ENCODE results near the gene FSD1L. TPM values are rescaled to one million over a fixed set of nuclear protein-coding genes. Genes with fewer than 3 reads are reported as not detected.

FSD1L gene
- 1 to 10 TPM; 2.4 to 3.0 TPM for total RNA-seq

DNA sequence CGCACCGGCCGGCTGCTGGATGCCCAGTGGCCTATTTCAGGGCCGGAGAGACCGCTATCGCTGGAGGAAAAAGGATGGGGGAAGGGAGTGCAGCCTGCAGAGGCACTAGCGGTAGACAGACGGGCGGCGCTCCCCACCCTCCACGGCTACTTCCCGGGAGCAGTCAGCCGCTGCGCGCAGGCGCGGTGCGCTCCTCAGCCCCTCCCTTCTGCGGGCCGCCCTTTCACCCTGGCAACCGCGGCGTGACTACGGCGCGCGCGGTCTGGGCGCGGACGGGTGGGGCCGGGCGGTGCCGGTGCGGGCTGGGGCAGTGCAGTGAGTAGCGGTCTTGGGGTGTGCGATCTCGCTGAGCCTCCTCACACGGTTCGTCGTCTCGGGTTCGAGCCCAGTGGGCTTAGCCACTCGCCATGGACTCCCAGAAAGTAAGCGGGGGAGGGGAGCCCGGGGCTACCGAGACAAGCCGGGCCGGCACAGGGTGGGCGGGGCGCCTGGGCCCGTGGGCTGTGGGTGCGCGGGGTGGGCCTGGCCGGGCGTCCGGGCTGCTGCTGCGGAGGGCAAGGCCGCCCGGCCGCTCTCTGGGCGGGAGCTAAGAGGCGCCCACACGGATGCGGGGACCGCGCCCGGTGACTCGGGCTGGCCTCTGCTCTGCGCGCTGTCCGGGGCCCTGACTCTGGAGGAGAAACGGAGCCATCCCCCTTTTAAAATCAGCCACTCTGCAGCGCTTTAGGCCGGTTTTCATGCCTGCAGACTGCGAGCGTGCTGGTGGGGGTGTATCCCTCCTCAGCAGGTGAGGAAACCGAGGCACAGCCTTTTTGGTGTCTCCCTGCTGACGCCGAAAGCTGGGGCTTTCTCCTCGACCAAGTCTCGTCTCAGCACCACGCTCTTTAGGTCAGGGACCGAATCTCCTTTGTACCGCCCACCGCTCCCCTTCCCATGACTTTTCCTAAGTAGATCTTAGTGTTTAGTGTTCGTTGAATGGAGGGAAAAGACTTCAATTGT lies at the start of gene FSD1L:
Gene FSD1L, plus strand, starts transcription at position 221 of the 999 bp plus-strand sequence. Its CDS starts 187 bp downstream, at position 408.
- Mint-ChIP-seq H3K36me3 (ENCODE audit: low read depth) (no peaks in the 10 kb centered on the region), H3K9me3 (ENCODE audit: low read depth) (no peaks in the 10 kb centered on the region), H3K4me1 (peaks cover 9% of the 10 kb centered on the region), H3K27me3 (no peaks in the 10 kb centered on the region), H3K27ac (peak within 1 kb of the TSS; percentile 44), H3K4me3 (peak within 1 kb of the TSS; percentile 78)
- CTCF ChIA-PET: no interaction called here
- POLR2A ChIA-PET: no interaction called here
- intact Hi-C loops (cut with DNase I, micrococcal nuclease): loop anchor here (1.0 to 10.0 kb wide), 7 partner anchors 94 to 1356 kb away; partner anchors contain the start of genes TMEM38B (in 2 of the 2), FKTN (in 1 of the 2), SLC44A1 (in 1 of the 2) and SMC2 (in 1 of the 2)
- ATAC-seq: peak; percentile 96
- DNase-seq: peak; percentile 91

DNA sequence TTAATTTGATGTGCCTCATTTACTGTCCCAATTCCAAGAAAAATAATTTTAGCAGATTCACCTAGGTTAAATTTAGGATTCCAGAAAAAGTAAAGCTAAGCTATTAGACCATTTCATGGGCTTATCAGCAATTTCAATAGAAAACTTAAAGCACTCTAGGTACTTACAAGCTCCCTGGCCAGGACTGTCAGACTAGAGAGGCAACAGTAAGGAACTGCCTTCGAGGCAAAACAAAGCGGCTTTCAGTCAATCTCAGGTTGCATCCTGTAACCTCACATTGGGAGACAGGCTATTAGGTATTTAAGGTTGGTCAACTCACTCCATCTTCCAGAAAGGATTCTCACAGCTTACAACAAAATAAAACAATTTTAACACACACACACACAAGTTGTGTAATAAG lies 48.7 kb upstream of the FSD1L start:
- no peaks in the 10 kb centered on the region for H3K9me3 Mint-ChIP-seq (ENCODE audit: low read depth)
- ATAC-seq (no peak), DNase-seq (no peak)
- ChIA-PET POLR2A (no interaction called here), CTCF (interaction anchor here (0.7 to 1.1 kb wide), 2 partner anchors 14 to 155 kb away, joined by 3 read pairs; no protein-coding TSS in a partner anchor)
- H3K36me3 Mint-ChIP-seq (ENCODE audit: low read depth): no peaks in the 10 kb centered on the region
- no peak overlapping the region for H3K4me3 Mint-ChIP-seq
- peaks cover 41% of the 10 kb centered on the region for H3K27me3 Mint-ChIP-seq
- peaks cover 7% of the 10 kb centered on the region for H3K4me1 Mint-ChIP-seq
- intact Hi-C loops (cut with DNase I, micrococcal nuclease): no loop called here
- H3K27ac Mint-ChIP-seq: no peak overlapping the region

DNA sequence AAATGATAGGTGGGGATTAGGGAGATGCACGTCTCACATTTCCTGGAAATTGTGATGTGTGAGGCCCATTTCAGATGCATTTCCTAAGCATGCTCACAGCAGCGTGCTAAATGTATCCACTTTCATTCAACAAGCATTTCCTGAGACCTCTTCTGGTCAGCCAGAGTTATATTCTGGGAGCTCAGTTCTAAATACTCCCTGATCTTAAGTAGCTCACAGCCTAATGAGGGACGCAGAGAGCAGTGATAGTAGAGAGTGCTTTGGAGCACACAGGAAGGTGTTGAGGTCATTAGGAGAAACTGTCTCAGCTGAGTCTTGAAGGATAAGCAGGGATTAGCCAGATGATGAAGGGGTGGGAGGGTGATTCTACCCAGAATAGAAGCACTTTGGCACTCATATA lies 46.2 kb upstream of the FSD1L start:
- Mint-ChIP-seq H3K36me3 (ENCODE audit: low read depth) (no peaks in the 10 kb centered on the region), H3K4me1 (peaks cover 27% of the 10 kb centered on the region), H3K4me3 (no peak overlapping the region), H3K9me3 (ENCODE audit: low read depth) (no peaks in the 10 kb centered on the region), H3K27me3 (peaks cover 54% of the 10 kb centered on the region), H3K27ac (no peak overlapping the region)
- no peak for ATAC-seq
- ChIA-PET POLR2A (no interaction called here), CTCF (no interaction called here)
- DNase-seq: no peak
- intact Hi-C loops (cut with DNase I, micrococcal nuclease): no loop called here

DNA sequence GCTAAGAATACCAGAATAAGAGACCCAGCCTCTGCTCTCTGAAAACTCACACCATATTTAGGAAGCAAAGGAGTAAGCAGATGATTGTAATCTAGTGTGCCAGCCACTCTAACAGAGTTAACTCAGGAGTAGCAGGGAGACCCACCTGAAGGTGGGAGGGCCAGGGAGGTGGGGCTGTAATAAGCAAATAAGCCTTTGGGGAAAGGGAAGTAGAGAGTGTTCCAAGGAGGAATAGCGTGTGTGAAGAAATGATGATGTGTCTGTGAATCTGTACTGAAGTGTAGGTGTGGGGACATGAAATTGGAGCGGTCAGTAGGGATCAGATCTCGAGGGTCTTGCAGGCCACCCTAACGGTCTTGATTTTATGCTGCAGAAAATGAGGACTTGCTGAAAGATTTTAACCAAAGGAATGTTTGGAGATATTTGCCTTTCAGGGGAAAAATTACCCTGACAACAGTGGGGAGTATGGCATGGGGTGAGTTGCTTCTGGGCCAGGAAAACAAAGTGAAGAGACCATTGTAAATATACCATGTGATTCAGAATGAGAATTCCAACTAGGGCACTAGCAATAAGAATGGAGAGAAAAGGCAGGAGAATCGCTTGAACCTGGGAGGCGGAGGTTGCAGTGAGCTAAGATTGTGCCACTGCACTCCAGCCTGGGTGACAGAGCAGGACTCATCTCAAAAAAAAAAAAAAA lies 44.1 kb upstream of the FSD1L start:
- intact Hi-C loops (cut with DNase I, micrococcal nuclease): no loop called here
- Mint-ChIP-seq H3K27ac (no peak overlapping the region), H3K4me1 (peaks cover 27% of the 10 kb centered on the region), H3K4me3 (no peak overlapping the region), H3K27me3 (peaks cover 57% of the 10 kb centered on the region), H3K9me3 (ENCODE audit: low read depth) (peaks cover 2% of the 10 kb centered on the region), H3K36me3 (ENCODE audit: low read depth) (no peaks in the 10 kb centered on the region)
- ATAC-seq (no peak), DNase-seq (no peak)
- POLR2A ChIA-PET: no interaction called here
- CTCF ChIA-PET: no interaction called here

DNA sequence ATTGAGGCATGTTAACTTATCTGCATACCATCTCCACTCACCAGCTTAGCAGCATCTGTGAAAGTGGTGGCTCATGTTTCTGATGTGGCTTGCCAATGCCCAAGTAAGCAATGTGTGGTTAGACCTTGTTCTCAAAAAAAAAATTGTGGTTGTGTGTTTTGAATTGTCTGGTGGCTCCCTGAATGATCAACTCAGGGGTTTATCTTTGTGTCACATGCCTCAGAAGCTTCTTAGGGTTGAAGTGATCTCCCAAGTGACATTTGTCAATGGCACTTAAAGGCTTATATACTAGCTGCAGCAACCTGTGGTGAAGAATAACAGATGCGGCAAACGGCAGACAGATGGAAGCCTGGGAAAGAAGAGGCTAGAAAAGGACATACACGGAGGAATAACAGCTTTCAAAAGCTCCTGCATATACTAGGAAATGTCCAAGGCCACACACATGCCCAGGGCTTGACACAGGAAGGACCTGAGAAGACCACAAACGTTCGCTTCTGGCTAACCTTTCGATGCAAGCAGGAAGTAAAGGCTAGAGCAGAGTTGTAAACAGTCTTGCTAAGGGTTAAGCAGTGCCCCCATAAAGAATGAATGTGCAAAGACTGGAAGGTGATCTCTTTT lies 42.2 kb upstream of the FSD1L start:
- CTCF ChIA-PET: interaction anchor here (0.6 to 1.6 kb wide), 7 partner anchors 10 to 680 kb away, joined by 3 to 7 read pairs (median 3); no protein-coding TSS in a partner anchor
- no peaks in the 10 kb centered on the region for H3K36me3 Mint-ChIP-seq (ENCODE audit: low read depth)
- peak; percentile 92 for ATAC-seq

DNA sequence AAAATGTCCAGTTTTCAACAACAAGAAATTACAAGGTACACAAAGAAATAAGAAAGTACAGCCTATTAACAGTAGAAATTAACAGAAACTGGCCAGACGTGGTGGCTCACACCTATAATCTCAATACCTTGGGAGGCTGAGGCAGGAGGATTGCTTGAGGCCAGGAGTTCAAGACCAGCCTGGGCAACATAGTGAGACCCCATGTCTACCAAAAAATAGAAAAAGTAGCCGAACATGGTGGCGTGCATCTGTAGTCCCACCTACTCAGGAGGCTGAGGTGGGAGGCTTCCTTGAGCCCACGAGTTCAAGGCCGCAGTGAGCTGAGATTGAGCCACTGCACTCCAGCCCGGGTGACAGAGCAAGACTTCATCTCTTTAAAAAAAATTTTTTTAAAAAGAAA lies 41.5 kb upstream of the FSD1L start:
- no peak overlapping the region for H3K27ac Mint-ChIP-seq
- no peak overlapping the region for H3K4me3 Mint-ChIP-seq
- peaks cover 27% of the 10 kb centered on the region for H3K4me1 Mint-ChIP-seq
- CTCF ChIA-PET: interaction anchor here (0.6 to 1.6 kb wide), 2 partner anchors 9 to 681 kb away, joined by 3 to 7 read pairs; no protein-coding TSS in a partner anchor
- H3K9me3 Mint-ChIP-seq (ENCODE audit: low read depth): peaks cover 9% of the 10 kb centered on the region
- no peaks in the 10 kb centered on the region for H3K36me3 Mint-ChIP-seq (ENCODE audit: low read depth)
- intact Hi-C loops (cut with DNase I, micrococcal nuclease): loop anchor here (2.0 to 5.0 kb wide), 3 partner anchors 44 to 416 kb away; partner anchors contain the start of gene SLC44A1 (in 1 of the 2)
- peaks cover 69% of the 10 kb centered on the region for H3K27me3 Mint-ChIP-seq
- POLR2A ChIA-PET: no interaction called here
- DNase-seq (no peak), ATAC-seq (no peak)

More for the DNA sequence above, 42.2 kb upstream of the FSD1L start:
- POLR2A ChIA-PET: interaction anchor here (0.5 to 1.0 kb wide), 6 partner anchors 17 to 1938 kb away, joined by 3 to 6 read pairs (median 4); no protein-coding TSS in a partner anchor
- peaks cover 9% of the 10 kb centered on the region for H3K9me3 Mint-ChIP-seq (ENCODE audit: low read depth)
- intact Hi-C loops (cut with DNase I, micrococcal nuclease): loop anchor here (1.0 to 5.0 kb wide), 5 partner anchors 43 to 415 kb away; partner anchors contain the start of gene SLC44A1 (in 2 of the 2)
- peaks cover 66% of the 10 kb centered on the region for H3K27me3 Mint-ChIP-seq
- peak overlapping the region; percentile 21 for H3K4me3 Mint-ChIP-seq
- peak overlapping the region; percentile 3 for H3K27ac Mint-ChIP-seq
- H3K4me1 Mint-ChIP-seq: peaks cover 27% of the 10 kb centered on the region
- DNase-seq: peak; percentile 69

DNA sequence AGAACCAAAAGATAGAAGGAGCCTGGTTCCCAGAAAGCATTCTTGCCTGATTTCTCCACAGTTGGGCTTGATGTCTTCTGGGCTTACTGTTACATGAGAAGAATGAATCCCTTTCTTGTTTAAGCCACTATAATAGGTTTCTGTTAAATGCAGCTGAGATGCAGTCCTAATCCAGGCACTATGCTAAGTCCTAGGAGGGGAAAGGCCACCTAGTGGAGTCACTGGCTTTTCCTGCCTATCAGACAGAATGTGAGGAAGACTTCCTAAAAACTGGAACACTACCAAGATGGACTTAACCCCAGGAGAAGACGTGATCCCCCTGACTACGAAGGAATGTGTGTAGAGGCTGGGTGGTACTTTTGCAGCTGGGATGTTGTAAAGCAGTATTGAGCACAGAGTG lies 34.3 kb upstream of the FSD1L start:
- peaks cover 10% of the 10 kb centered on the region for H3K9me3 Mint-ChIP-seq (ENCODE audit: low read depth)
- H3K36me3 Mint-ChIP-seq (ENCODE audit: low read depth): no peaks in the 10 kb centered on the region
- DNase-seq (no peak), ATAC-seq (no peak)
- H3K27me3 Mint-ChIP-seq: peaks cover 46% of the 10 kb centered on the region
- intact Hi-C loops (cut with DNase I, micrococcal nuclease): loop anchor here (10.0 kb wide), 2 partner anchors 619 to 629 kb away; no protein-coding TSS in a partner anchor
- H3K27ac Mint-ChIP-seq: no peak overlapping the region
- no peak overlapping the region for H3K4me3 Mint-ChIP-seq
- ChIA-PET POLR2A (no interaction called here), CTCF (interaction anchor here (0.7 to 0.9 kb wide), 2 partner anchors 207 to 633 kb away, joined by 3 to 4 read pairs; no protein-coding TSS in a partner anchor)
- no peaks in the 10 kb centered on the region for H3K4me1 Mint-ChIP-seq

DNA sequence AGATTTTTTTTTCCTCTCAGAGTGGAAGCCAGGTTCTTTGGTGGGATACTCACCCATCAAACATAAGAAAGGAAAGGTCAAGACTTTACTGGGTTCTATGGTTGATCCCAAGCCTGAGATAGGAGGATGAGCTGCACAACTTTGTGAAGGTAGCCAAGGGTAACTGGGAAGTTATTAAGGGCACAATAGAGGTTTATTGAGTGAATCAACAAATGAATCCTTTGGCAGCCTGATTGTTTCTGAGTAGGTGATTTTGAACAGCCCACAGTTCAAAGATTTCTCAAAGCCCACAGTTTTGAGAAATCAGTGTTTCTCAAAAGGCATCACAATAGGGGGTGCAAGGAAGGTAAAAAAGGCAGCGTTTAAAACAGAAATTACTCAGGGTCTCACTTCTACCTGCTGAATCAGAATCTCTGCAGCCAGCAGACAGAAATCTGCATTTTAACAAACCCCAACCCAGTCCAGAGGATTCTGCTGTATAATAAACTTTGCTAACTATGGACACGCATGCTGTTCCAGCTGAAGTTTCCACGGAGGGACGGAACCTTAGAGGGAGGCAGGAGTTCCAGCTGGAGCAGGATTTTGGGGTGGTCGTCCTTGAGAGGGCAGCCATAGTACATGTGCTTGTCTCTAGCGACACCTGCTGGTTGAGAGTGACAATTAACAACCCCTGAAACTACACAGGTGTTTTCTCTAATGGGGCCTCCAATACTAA lies 32.7 kb upstream of the FSD1L start:
- ChIA-PET CTCF (interaction anchor here (0.6 to 2.0 kb wide), 11 partner anchors 10 to 276 kb away, joined by 3 to 7 read pairs (median 3); no protein-coding TSS in a partner anchor), POLR2A (no interaction called here)
- no peaks in the 10 kb centered on the region for H3K4me1 Mint-ChIP-seq
- peaks cover 36% of the 10 kb centered on the region for H3K27me3 Mint-ChIP-seq
- peak; percentile 71 for ATAC-seq
- H3K36me3 Mint-ChIP-seq (ENCODE audit: low read depth): no peaks in the 10 kb centered on the region
- no peak overlapping the region for H3K4me3 Mint-ChIP-seq
- peak; percentile 70 for DNase-seq
- peaks cover 6% of the 10 kb centered on the region for H3K9me3 Mint-ChIP-seq (ENCODE audit: low read depth)
- intact Hi-C loops (cut with DNase I, micrococcal nuclease): loop anchor here (1.0 to 10.0 kb wide), 6 partner anchors 170 to 630 kb away; partner anchors contain the start of gene SLC44A1 (in 1 of the 2)
- no peak overlapping the region for H3K27ac Mint-ChIP-seq

DNA sequence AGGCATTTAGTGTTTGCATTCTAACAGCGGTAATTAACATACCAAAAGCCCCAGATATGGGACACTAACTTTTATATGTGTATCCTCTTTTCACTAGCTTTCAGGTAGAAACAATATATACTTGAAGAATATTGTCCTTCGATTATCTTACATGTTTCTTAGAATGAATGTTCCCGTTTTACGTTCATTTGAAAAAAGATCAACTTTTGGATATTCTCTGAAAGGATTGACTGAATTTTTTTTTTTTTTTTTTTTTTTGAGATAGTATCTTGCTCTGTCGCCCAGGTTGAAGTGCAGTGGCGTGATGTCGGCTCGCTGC lies 32.2 kb upstream of the FSD1L start:
- Mint-ChIP-seq H3K4me3 (no peak overlapping the region), H3K4me1 (no peaks in the 10 kb centered on the region), H3K27ac (no peak overlapping the region), H3K36me3 (ENCODE audit: low read depth) (no peaks in the 10 kb centered on the region), H3K9me3 (ENCODE audit: low read depth) (peaks cover 4% of the 10 kb centered on the region), H3K27me3 (peaks cover 32% of the 10 kb centered on the region)
- POLR2A ChIA-PET: no interaction called here
- CTCF ChIA-PET: interaction anchor here (0.7 to 2.0 kb wide), 9 partner anchors 10 to 553 kb away, joined by 3 to 7 read pairs (median 4); no protein-coding TSS in a partner anchor
- ATAC-seq (no peak), DNase-seq (no peak)
- intact Hi-C loops (cut with DNase I, micrococcal nuclease): loop anchor here (1.0 to 10.0 kb wide), 6 partner anchors 171 to 631 kb away; partner anchors contain the start of gene SLC44A1 (in 1 of the 2)

DNA sequence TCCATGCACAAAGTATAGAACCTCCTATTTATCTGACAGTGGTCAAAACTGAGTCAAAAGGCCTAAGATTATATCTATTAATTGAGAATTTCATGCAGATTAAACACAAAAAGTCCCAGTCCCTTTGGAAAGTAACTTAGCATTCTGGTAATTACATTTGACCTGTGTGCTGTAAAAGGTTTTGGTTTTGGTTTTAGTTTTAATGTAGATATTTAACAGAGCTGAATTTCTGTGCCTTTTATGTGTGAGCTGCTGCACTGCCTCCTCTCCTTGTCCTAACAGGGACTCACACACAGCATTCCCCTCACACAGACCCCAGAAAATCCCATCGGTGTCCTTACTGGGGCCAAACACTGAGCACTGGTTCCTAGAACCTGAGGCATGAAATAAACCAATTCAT lies 31.0 kb upstream of the FSD1L start:
- ChIA-PET CTCF (interaction anchor here (0.6 to 1.0 kb wide), 3 partner anchors 252 to 636 kb away, joined by 3 to 4 read pairs (median 3); no protein-coding TSS in a partner anchor), POLR2A (no interaction called here)
- no peaks in the 10 kb centered on the region for H3K4me1 Mint-ChIP-seq
- no peak overlapping the region for H3K27ac Mint-ChIP-seq
- DNase-seq (no peak), ATAC-seq (no peak)
- H3K4me3 Mint-ChIP-seq: no peak overlapping the region
- peaks cover 2% of the 10 kb centered on the region for H3K9me3 Mint-ChIP-seq (ENCODE audit: low read depth)
- intact Hi-C loops (cut with DNase I, micrococcal nuclease): loop anchor here (10.0 kb wide), 2 partner anchors 622 to 632 kb away; no protein-coding TSS in a partner anchor
- peaks cover 22% of the 10 kb centered on the region for H3K27me3 Mint-ChIP-seq
- no peaks in the 10 kb centered on the region for H3K36me3 Mint-ChIP-seq (ENCODE audit: low read depth)
